Head of caudate nucleus (tissue), 42 donors: ENCODE measurements around the gene TEFM.
"Not testable (repeated sequence)": the region's sequence is repeated elsewhere in the genome, so short reads cannot be mapped to it uniquely, and the experiment has no call there.

Experiments used
- DNase-seq, 42 donors: peaks; one replicate each; pipeline versions ENCODE4 v3.0.0 to v3.0.0-alpha.2; 2020 to 2021; ENCODE audit warnings: mixed read lengths in 7 of 42
- intact Hi-C: fragments of 100-400 bp; cut with DNase I; formaldehyde crosslinking; loops from one replicate; pipeline ENCODE4 v1.15.0; 2022

Gene TEFM

GRCh38 chr17:30906101-30906911 is at the start of gene TEFM:
Gene TEFM (minus strand): TSS chr17:30906238. CDS start chr17:30906198, 40 bp downstream.
- intact Hi-C loops = no loop called here
- DNase-seq = peak; percentile 87 to 97 (median 92)

- DNase-seq = peak in 5 of 42 donors; percentile 24 to 40 (median 28)
- intact Hi-C loops = no loop called here
These were observed 48.2 kb upstream of the TEFM start for GRCh38 chr17:30954046-30954830.

- intact Hi-C loops = no loop called here
- DNase-seq = no peak
These were observed 46.8 kb upstream of the TEFM start for GRCh38 chr17:30952638-30953393.

- DNase-seq = peak in 36 of 42 donors; percentile 21 to 72 (median 50)
- intact Hi-C loops = no loop called here
These were observed 44.8 kb upstream of the TEFM start for GRCh38 chr17:30950669-30951399.

GRCh38 chr17:30950189-30950588 is 44.2 kb upstream of the TEFM start:
- intact Hi-C loops = no loop called here
- no peak for DNase-seq

GRCh38 chr17:30947796-30948195 is 41.8 kb upstream of the TEFM start:
- no peak for DNase-seq
- intact Hi-C loops = no loop called here

GRCh38 chr17:30942308-30943079 is 36.5 kb upstream of the TEFM start:
- DNase-seq = no peak
- intact Hi-C loops = no loop called here

GRCh38 chr17:30939051-30939689 is 33.1 kb upstream of the TEFM start:
- intact Hi-C loops = no loop called here
- DNase-seq = no peak

GRCh38 chr17:30933966-30934365 is 27.9 kb upstream of the TEFM start:
- no peak for DNase-seq
- intact Hi-C loops = no loop called here

GRCh38 chr17:30931582-30931981 is 25.5 kb upstream of the TEFM start:
- not testable (repeated sequence) for DNase-seq

GRCh38 chr17:30930495-30930894 is 24.5 kb upstream of the TEFM start:
- no peak for DNase-seq
- intact Hi-C loops = no loop called here

More at GRCh38 chr17:30931582-30931981, 25.5 kb upstream of the TEFM start:
- intact Hi-C loops = not testable (repeated sequence)

- intact Hi-C loops, DNase-seq: not testable (repeated sequence)
These were observed 23.8 kb upstream of the TEFM start for GRCh38 chr17:30929861-30930260.

- DNase-seq = no peak
- intact Hi-C loops = no loop called here
These were observed 23.1 kb upstream of the TEFM start for GRCh38 chr17:30929081-30929633.

GRCh38 chr17:30928584-30928983 is 22.5 kb upstream of the TEFM start:
- intact Hi-C loops = no loop called here
- no peak for DNase-seq

GRCh38 chr17:30927756-30928155 is 21.7 kb upstream of the TEFM start:
- DNase-seq = no peak
- intact Hi-C loops = no loop called here

- intact Hi-C loops = no loop called here
- no peak for DNase-seq
These were observed 20.5 kb upstream of the TEFM start for GRCh38 chr17:30926516-30926915.

- DNase-seq = no peak
- intact Hi-C loops = no loop called here
These were observed 18.3 kb upstream of the TEFM start for GRCh38 chr17:30924341-30924740.
